CD4-positive, alpha-beta T cell treated with Interleukin-17A for 1 hour (primary cell): ENCODE data around the gene RASGRP4.
A peak's percentile ranks its signal among the peaks of the same experiment; 100 is the strongest.

Experiments
- DNase-seq: peaks from one replicate; pipeline ENCODE4 v3.0.0-alpha.2; 2020

RASGRP4 gene

GRCh38 chr19:38445362-38445761 lies 19.3 kb upstream of the RASGRP4 start:
- no peak for DNase-seq

DNA sequence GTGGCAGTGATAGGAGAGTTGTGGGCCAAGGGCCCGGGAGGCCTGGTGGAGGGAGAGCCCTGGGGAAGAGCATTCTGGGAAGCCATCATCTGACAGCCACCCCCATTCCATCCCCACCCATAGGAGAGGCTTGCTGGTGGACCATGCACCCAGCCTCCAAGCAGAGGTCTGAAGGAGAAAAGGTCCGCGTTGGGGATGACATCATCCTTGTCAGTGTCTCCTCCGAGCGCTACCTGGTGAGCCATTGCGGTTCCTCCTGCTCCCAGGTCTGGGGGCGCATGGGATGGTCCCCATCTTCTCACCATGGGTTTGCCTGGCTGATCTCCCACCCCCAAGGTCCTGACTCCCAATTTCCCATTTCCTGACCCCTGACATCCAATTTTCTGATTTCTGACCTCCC lies 18.0 kb upstream of the RASGRP4 start:
- DNase-seq, result no peak

DNA sequence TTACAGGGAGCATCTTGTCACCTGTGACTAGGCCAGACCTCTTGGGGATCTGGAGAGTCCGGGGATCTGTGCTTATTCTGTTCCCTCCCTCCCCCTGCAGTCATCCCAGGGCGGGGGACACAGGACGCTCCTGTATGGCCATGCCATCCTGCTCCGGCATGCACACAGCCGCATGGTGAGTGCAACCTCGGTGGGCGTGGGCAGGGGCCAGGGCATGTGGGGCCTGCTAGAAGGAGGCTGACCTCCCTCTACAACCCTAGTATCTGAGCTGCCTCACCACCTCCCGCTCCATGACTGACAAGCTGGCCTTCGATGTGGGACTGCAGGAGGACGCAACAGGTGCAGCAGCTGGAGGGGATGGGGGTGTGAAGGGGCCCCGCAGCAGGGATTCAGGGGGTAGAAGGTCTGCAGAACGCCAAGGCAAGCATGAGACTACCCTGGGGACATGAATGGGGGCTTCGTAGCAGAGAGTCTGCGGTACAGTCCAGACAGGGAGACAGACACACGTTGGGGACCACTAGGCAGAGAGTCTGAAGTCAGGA lies 17.5 kb upstream of the RASGRP4 start:
- DNase-seq, result no peak

GRCh38 chr19:38442736-38443135 lies 16.7 kb upstream of the RASGRP4 start:
- no peak for DNase-seq

- no peak for DNase-seq
These were observed 15.8 kb upstream of the RASGRP4 start for GRCh38 chr19:38441657-38442348.

DNA sequence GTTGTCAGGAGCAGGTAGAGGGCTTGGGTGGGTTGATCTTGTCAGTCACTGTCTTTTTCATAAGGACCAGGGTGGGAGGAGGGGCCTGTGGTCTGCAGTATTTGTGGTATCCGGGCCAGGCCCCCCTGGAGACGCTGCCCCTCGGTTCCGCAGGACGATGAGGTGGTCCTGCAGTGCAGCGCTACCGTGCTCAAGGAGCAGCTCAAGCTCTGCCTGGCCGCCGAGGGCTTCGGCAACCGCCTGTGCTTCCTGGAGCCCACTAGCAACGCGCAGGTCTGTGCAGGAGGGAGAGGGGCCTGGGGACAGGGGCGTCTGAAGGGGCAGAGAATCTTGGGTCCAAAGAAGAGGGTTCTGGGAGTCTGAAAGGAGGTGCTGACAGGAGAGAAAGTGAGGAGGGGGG lies 14.6 kb upstream of the RASGRP4 start:
- no peak for DNase-seq

DNA sequence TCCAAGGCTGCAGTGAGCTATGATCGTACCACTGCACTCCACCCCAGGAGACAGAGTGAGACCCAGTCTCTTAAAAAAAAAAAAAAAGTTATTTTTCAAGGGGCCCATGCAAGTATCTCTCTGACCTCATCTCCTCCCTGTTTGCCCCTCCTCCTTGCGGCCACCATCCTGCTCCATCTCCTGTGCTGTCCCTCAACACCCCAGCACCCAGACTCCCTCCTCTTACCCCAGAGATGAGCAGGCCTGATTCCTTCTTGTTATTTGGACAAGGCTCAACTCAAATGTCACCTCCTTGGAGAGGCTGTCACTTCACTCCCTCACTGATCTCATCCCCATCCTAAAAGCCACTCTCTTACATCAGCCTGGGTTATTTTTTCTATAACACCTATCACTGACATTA lies 11.9 kb upstream of the RASGRP4 start:
- DNase-seq, result no peak

DNA sequence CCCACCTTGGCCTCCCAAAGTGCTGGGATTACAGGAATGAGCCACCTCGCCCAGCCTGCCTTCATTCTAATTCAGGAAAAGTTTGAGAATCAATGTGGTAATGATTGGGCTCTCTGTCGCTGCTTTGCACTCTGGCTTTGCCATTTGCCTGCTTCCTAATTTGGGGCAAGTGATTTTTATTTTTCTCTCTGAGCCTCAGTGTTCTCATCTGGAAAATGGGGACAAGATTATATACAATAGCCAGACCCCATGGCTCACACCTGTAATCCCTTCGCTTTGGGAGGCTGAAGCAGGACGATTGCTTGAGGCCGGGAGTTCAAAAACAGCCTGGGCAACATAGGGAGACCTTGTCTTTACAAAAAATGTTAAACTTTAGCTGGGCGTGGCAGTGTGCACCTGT lies 11.3 kb upstream of the RASGRP4 start:
- DNase-seq, result no peak

DNA sequence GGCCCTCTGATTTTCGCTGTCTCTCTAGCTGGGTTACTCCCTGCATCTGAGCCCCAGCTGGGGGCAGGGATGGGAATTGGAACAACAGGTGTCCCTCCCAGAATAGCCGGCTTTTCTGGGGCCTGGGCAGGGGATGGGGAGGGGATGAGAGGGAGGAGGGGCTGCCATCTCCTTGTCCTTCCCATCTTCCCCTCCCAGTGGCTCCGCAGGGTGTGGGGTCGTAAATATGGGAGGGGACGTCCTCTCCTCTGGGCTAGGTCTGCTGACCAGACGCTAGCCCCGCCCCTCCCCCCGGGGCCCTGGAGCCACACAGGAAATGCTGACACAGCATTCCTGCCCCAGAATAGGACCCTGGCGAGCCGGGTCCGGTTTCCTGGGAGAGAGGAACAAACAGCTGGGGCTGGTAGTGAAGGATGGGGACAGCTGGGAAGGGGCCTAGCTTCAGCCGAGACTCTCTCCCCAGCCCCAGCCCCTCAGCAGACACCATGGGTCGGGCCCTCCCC lies 8.6 kb upstream of the RASGRP4 start:
- no peak for DNase-seq

DNA sequence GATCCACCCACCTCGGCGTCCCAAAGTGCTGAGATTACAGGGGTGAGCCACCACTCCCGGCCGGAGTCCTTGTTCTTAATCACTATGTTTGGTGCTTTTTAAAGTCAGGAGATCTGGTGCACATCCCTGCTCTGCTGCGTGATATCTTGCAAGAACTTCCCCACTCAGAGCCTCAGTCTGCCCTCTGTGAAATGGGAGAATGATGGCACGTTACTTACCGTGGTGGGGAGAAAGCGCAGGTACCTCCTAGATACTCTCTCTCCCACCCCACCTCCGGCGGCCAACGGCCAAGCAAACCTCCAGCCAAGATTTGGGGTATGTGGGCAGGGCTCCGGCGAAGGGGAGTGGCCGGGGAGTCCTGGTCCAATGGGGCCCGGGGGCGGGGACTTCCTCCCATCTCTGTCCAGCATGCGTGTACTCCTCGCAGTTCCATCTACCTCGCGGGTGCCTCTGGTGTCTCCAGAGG lies 7.3 kb upstream of the RASGRP4 start, which contains the start of gene RYR1:
Gene RYR1, plus strand, starts transcription at position 424 of the 466 bp plus-strand sequence. CDS start 139 bp downstream, outside the sequence.
- DNase-seq, result peak; percentile 49

GRCh38 chr19:38430931-38431330 lies 4.9 kb upstream of the RASGRP4 start:
- no peak for DNase-seq

GRCh38 chr19:38429811-38430156 lies 3.8 kb upstream of the RASGRP4 start:
- DNase-seq, result no peak

DNA sequence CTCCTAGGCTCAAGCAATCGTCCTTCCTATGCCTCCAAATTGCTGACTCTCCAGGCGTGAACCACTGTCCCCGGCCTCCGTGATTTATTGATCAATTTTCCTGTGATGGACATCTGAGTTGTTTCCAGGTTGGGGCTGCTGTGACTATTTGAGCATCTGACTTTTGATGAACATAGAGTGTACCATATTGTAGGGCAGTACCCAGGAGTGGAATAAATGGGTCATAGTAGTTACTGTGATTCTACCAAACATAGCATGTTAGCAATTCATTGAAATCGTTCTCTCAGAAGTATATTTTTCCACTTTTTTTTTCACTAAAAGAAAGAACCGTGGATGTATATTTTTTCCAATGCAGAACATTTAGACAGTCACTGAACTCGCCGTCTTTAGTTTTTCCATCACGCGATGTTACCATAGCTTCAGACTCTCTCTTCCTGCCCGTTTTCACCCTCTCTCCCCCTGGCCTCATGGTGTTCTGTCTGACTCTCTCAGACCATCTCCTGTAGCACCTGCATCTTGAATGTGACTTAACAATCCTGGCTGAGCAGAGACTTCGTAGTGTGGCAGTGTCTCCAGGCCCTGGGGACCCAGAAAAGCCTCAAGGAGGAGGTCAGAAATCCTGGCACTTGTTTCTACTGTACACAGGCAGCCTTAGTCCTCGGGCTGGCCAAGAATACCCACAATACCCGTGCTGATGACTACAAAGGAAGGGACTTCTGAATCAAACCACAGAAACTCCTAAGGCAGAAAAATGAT lies 3.2 kb upstream of the RASGRP4 start:
- no peak for DNase-seq

GRCh38 chr19:38427035-38427677 lies 1.1 kb upstream of the RASGRP4 start:
- peak; percentile 50 for DNase-seq

DNA sequence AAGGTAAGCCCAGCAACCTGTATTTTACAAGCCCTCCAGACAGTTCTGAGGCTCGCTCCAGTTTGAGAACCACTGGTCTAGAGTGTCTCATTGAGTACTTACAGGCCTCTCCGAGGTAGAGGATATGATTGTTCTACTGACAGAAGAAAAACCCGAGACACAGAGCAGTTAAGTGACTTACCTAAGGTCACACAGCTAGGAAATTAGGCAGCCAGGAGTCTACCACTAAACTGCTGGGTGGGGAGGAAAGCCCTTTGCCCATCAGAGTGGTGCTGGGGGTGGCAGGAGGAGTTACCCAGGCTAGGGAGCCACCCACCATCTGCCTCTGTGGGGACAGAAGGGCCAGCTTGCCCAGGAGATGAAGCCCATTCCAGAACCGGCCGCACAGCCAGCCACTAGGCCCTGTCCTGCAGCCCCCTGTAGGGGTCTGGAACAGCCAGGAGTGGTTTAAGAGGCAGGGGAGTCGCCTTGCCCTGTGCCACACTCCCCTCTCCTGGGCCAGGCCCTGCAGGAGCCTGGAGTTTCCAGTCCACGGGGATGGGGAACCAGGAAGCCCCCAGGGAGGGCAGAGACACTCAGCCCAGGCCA lies 703 bp downstream of the RASGRP4 start:
- DNase-seq, result no peak

DNA sequence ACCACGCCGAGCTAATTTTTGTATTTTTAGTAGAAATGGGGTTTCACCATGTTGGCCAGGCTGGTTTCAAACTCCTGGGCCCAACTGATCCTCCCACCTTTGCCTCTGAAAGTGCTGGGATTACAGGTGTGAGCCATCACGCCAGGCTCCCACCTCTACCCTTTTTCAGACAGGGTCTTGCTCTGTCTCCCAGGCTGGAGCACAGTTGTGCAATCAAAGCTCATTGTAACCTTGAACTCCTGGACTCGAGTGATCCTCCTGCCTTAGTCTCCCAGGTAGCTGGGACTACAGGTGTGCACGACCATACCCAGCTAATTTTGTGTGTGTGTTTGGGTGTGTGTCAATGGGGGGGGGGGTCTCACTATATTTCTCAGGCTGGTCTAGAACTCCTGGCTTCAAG lies 1.7 kb downstream of the RASGRP4 start:
- no peak for DNase-seq

DNA sequence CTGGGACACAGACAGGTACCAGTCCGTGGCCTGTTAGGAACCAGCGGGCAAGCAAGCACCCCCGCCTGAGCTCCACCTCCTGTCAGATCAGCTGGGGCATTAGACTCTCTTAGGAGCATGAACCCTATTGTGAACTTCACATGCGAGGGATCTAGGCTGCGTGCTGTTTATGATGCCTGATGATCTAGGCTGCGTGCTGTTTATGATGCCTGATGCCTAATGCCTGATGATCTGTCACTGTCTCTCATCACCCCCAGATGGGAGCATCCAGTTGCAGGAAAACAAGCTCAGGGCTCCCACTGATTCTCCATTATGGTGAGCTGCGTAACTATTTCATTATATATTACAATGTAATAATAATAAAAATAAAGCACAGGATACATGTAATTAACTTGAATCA lies 3.6 kb downstream of the RASGRP4 start:
- no peak for DNase-seq

DNA sequence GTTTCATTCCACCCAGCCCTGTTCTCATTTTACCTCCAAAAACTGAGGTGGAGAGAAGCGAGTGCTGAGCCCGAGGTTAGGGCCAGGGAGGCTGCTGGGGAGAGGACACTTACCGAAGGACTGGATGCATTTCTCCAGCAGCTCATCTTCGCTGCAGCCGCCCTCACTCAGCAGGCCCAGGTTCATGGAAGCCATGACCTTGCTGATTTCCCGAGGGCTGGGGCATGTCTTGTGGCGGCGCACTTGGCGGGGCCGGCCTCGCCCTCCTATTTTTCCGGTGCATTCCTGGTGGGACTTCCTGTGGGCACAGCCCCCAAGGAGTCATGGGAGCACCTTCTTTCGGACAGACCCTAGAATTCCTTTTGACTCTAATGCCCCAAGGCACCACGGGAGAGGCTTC lies 4.2 kb downstream of the RASGRP4 start:
- no peak for DNase-seq

- no peak for DNase-seq
These were observed 5.1 kb downstream of the RASGRP4 start for GRCh38 chr19:38420935-38421334.

DNA sequence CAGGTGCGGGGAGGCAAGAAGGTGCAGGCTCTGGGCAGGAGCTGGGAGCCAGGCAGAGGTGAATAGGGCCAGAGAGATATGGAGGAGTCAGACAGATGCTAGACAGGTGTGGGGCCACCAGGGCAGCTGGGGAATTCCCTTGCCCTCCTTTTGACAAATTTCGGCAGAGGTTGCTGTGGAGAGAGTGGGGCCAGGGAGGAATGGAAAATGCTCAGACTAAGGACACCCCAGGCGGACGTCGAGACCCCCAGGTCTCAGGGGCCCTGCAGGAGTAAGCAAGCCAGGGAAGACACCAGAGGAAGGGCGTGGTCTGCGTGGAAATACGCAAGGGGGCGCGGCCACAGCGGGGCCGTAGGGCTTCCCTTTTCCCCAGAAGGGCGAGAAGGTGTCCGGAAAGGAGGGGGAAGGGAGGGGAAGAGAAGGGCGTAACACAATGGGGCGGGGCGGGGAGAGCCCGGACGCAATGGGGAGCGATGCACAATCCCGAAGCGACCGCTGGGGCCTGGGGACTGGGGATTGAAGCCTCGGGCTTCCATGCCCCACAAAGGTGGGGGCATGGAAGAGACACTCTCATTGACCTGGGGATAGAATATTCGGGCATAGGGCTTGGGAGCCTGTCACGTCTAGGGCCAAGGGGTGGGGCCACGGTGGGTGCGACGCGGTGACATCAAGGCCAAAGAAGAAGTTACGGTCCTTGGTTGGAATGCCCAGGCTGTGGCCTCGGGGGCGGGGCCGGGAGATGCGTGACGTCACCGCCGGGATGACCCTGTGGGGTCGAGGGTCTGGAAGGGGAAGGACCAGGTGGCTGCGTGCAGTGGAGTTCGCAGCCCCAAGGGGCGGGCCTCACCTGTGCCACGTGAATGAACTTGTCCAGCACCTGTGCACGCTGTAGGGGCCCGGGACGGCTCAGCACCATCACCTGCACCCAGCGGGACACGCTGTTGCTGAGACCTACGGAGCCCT lies 8.2 kb downstream of the RASGRP4 start:
- DNase-seq, result peak; percentile 73

DNA sequence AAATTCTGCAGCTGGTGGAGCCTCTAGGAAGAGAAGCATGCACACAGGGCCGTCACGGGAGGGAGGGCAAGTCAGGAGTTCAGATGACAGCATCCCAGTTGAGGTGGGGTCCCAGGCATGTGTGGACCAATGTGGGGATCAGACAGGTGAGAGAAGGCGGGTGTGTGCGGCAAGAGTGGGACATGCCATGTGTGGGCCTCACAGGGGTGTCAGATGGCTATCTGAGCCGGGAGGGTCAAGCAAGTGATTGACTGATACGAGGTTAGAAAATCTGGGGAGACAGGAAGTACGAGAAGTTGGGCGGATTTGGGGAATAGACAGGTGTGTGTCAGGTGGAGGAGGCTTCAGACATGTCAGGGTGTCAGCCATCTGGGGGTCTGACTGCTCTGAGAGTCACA lies 8.9 kb downstream of the RASGRP4 start:
- no peak for DNase-seq

DNA sequence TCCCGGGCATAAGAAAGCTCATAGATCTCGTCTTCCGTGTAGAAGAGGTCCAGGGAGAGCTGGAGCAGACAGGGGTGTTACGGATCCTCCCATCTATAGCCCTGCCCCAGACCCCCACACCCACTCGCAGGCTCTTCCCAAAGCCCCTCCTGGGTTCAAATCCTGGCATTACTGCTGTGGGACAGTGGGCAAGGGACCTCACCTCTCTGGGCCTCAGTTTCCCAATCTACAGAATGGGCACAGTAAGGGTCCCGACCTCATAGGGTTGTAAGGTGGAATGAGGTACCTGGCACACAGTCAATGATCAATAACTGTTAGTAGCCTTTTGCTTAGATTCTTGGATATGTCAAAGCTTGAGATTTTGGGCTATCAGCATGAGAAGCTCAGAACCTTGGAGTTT lies 12.6 kb downstream of the RASGRP4 start:
- DNase-seq, result no peak
